ENCODE results near the gene ARSB. TPM values are rescaled to one million over a fixed set of nuclear protein-coding genes. Genes with fewer than 3 reads are reported as not detected.

ARSB gene
- total RNA-seq = 7.1 and 10.3 TPM in 2 replicates

DNA sequence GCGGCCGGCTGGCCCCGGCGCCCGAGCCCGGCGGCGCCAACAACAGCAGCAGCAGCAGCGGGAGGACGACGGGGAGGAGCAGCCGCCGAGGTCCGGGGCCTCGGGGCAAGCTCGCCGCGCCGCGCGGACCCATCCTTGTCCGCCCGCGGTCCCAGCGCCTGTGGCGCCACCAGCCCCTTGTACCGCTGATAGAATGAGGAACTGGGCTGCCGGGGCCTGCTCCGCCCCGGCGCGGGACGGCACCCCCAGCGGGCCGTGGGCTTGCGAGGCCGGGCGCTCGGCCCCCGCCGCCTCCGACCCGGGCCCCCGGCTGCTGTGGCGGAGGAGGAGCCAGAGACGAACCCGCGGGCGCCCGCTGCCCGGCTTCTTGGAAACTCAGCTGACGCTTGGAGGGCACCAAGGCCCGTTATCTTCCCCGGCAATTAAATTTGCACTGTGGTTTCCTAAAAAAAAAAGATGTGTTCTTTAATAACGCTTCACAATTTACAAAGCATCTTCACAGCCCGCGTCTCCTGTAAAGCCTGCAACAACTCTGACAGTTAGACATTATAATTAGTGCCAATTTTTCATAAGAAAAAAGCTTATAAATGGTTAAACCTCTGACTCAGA lies at the start of gene ARSB:
TSS of gene ARSB (minus strand) at position 195 of the 609 bp plus-strand sequence. CDS start at position 133, 62 bp downstream.

Other genes with a start within 250 kb of the ARSB start
- gene DMGDH, start 84.4 kb upstream of the ARSB start, total RNA-seq = under 0.01 TPM in 1 of 2 replicates, not detected in the other
- 0.09 TPM in 2 replicates for gene BHMT2, start 84.5 kb upstream of the ARSB start, total RNA-seq
- gene BHMT, start 126.5 kb upstream of the ARSB start, total RNA-seq = not detected in 2 replicates

Measured in endothelial cell of coronary artery (primary cell).